Measurements from ENCODE around the gene HSPA1B.
"Not testable (repeated sequence)": the region's sequence is repeated elsewhere in the genome, so short reads cannot be mapped to it uniquely, and the experiment has no call there.

HSPA1B gene

GRCh38 chr6:31860349-31860748, 32.8 kb downstream of the HSPA1B start:
- DNase-seq, result no peak

DNA sequence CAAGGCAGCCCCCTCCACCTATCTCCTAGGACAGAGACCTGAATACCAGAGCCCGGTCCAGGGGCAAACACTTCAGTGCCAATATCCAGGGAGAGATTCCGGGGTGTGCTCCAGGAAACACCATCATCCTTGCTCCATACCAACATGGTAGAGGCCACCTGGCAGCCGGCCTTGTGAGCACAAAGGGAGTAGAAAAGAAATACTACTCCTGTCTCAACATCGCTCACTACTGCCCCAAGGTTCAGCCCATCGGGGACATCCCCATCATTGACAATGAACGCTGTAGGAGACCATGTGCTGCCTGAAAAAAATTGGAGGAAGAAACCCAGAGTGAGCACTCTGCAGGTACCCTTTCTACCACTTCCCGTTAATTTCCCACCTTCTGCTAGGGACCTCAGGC, 33.6 kb downstream of the HSPA1B start:
- DNase-seq, result no peak

DNA sequence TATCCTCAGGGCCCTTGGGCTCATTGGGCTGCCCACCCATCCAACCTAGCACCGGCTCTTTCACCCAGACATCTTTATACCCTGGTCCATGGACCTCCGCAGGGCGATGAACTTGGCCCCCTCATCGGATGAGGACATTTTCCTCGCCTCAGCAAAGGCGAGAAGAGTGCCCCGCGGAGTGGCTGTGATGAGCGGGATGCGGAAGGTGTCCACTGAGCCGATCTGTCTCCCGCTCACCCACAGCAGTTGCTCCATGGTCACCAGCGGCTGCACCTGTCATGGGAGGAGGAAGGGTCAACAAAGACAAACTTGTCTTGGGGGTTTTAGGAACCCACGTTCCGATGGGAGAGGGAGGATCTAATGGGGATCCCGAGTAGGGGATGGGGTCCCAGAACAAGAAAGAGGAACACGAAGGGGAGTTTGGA, 34.4 kb downstream of the HSPA1B start:
- DNase-seq, result peak; percentile 30

DNA sequence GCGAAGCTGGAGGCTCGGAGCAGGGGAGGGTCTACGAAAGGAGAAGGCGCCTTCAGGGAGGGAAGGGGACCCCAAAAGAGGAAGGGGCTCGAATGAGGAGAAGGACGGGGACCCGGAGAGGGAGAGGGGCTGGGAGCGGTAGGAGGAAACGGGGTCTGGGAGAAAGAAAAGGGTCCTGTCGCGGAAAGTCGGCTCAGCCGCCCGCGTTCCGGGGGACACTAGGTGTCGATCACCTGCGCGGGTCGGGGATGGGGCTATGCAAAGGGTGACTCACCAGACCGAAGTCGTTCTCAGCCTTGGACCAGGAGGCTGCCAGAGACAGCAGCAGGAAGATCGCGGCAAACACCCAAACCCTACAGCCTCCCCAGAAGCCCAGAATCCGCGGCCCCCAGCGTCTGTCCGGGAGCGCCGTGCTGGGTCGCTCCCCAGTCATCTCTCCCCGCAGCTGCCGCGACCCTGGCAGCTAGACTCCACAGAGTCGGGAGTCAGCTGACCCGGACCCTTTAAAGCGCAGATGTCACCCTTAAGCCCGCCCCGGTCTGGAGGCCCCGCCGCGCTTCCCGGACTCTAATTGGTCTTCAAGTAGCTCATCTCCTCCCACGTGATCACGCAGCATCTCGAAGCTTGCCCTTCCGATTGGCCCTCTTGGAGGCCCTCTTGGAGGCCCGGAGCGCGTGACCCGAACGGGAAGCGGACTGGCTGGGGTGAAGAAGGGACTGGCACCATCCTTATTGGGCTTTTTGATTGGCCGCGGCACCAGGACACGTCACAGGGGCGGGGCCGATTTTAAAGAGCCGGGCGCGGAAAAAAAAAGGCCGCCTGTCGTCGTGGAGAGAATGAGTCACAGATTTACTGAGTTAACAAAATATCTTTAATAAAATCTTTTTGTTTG, 35.1 kb downstream of the HSPA1B start, which contains the start of gene NEU1:
Gene NEU1 (minus strand): TSS at position 478 of the 892 bp plus-strand sequence. CDS start 45 bp downstream, at position 433.
- peak; percentile 100 for DNase-seq

- DNase-seq, result not testable (repeated sequence)
Measured at GRCh38 chr6:31864123-31864562, 36.6 kb downstream of the HSPA1B start.

GRCh38 chr6:31864818-31865204, 37.3 kb downstream of the HSPA1B start:
- DNase-seq, result no peak

GRCh38 chr6:31865205-31866118, 37.9 kb downstream of the HSPA1B start:
- DNase-seq, result no peak

DNA sequence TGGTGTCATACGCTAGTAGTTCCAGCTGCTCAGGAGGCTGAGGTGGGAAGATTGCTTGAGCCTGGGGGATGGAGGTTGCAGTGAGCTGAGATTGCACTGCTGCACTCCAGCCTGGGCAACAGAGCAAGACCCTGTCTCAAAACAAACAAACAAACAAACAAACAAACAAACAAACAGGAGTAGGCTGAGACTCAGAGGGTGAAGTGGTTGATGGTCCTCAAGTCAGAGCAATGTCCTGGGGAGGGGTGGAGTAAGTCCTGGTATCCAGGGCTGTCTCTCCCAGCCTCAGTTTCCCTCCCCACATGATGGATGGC, 41.1 kb downstream of the HSPA1B start:
- not testable (repeated sequence) for DNase-seq

- DNase-seq, result no peak
Measured at GRCh38 chr6:31869343-31869742, 41.8 kb downstream of the HSPA1B start.

DNA sequence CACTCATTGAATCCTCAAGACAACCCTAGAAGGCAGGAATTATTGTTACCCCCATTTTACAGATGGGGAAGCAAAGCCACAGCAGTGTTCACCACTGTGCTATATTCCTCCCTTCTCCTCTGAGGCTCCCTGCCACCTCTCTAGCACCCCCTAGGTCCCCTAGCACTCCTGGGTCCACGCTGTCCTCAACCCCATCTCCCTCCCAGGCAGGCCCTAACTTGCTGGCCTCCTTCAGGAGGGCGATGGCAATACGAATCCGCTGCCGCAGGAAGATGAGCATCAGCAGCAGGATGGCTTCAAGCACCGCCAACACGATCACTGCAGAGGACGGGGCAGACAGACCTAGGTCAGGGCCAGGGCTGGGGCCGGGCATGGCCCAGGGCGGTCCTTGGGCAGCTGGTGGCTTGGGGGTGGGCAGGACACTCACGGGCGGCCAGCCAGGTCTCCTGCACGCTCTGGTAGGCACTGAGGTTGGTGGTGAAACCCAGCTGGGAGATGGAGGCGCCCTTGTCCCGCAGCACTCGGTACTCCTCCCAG, 42.9 kb downstream of the HSPA1B start:
- no peak for DNase-seq

- DNase-seq, result no peak
Measured at GRCh38 chr6:31871046-31871659, 43.6 kb downstream of the HSPA1B start.

DNA sequence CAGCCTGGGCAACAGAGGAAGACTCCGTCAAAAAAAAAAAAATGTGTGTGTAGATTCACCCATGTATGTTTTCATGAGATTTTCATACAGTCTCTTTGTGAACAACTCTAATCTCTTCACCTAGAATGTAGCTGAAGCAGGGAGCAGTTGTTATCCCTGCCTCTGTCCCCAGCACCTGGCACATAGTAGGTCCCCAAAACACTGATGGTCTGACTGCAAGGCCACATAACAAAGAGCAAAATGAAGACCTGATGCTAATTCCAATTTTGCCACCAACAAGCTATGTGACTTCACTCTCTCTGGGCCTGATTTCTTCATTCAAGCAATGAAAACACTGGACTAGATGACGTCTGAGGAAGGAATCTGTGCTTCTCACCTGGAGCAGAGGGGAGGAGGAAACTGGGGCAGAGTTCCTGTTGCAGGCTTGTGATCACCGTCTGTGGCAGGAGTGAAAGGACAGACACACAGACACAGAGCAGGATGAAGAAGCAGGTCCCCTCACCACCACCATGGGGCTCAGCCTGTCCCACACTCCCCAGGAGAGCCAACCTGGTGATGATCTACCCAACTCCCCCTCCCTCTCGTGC, 46.6 kb downstream of the HSPA1B start:
- peak; percentile 55 for DNase-seq

- no peak for DNase-seq
Measured at GRCh38 chr6:31874836-31875572, 47.5 kb downstream of the HSPA1B start.

DNA sequence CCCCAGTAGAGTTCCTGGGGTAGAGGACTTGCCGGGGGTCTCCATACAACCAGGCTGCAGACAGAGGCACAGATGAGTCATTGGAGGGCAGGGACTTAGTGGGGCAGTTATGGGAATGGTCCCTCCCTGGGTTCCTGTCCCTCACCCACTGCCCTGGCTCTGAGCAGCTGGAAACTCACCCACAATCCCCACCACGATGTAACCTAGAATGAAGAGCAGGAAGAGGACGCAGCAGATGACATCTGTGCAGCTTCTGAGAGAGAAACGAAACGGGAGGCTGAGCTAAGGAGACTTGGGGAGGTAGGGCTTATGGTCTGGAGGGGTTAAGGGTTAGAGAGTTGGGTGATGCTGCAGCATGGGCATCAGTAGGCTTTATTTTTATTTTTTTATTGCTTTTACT, 48.3 kb downstream of the HSPA1B start:
- DNase-seq, result no peak

- DNase-seq, result no peak
Measured at GRCh38 chr6:31876357-31876756, 48.8 kb downstream of the HSPA1B start.

DNA sequence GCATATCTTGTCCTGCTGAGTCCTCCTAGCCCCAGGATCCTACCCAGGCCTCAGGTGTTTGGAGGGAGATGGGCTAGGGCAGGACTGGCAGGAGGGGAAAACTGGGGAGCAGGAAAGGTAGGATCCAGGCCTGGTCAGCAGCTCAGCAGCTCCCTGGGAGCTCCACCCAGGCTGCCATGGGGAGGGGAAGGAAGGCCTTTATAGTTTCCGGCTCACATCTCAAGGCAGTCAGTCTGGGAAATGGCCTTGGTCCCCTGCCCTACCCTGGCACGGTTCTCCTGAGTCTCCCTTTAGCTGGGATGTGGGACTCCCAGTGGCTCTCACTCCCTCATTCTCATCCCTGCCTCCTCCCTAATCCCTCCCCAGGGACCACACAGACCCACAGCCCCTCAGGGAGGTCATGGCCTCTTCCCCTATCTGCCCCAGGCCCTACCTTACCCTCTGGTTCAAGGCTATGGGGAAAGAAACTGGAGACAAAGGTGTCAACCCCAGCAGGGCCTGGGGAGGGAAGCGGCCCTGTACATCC, 49.6 kb downstream of the HSPA1B start:
- no peak for DNase-seq

DNA sequence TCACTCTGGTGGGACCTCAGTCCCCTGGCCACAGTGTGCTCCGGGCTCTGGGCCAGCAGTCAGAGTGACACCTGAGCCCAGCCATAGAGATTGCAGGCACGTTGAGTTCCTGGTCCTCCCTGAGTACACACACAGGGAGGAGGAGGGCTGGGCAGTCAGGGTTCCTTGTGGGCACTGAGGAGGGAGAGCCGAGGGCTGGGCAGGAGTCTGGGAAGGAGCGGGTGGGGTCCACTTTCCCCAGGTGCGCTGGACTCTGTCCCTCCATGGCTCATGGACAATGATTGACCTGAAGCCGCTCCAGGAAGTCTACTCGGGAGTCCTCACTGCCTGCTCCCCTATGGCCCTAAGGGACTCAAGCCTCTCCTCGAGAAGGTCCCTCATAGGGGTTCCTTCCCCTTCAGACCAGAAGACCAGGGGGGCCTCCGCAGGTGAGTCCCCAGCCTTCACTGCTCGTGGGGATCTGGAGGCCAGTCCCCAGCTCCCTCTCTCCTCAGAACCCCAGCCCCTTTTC, 50.2 kb downstream of the HSPA1B start:
- peak; percentile 67 for DNase-seq

- no peak for DNase-seq
Measured at GRCh38 chr6:31878222-31878621, 50.7 kb downstream of the HSPA1B start.

- no peak for DNase-seq
Measured at GRCh38 chr6:31878726-31879125, 51.2 kb downstream of the HSPA1B start, which contains the start of gene SLC44A4. TSS of gene SLC44A4 (minus strand) at chr6:31878997. CDS start at chr6:31878980, 17 bp downstream.

GRCh38 chr6:31879143-31879542, 51.6 kb downstream of the HSPA1B start:
- no peak for DNase-seq

Data from DMS53 (cell line).